Calu3 (cell line): ENCODE measurements around the gene GAREM1. TPM values are rescaled to one million over a fixed set of nuclear protein-coding genes. Genes with fewer than 3 reads are reported as not detected.
A peak's percentile ranks its signal among the peaks of the same experiment; 100 is the strongest.
"Not testable (repeated sequence)": the region's sequence is repeated elsewhere in the genome, so short reads cannot be mapped to it uniquely, and the experiment has no call there.

ENCODE experiments used
- BruUV-seq: library from RNA; stranded (reverse); fragments of 400-500 nt; replicated peaks from 2 replicates; lab custom pipeline; 2021; lab: Mats Ljungman, UMichigan
- CTCF ChIA-PET: fragments of 300-600 bp; sonication (Branson Sonifier 250); formaldehyde crosslinking; loops from one replicate; lab custom pipeline; 2022; ENCODE audit warnings: antibody characterized with exemption; lab: Charles Lee
- DNase-seq: peaks from one replicate; pipeline ENCODE4 v3.0.0; 2022
- H3K27ac Mint-ChIP-seq: one replicate; pipeline ENCODE4 v1.8.0; 2022; ENCODE audit warnings: mixed read lengths; ENCODE audit not compliant: unreplicated experiment
- H3K27me3 Mint-ChIP-seq: one replicate; pipeline ENCODE4 v1.8.0; 2022; ENCODE audit warnings: mixed read lengths; ENCODE audit not compliant: unreplicated experiment
- H3K36me3 Mint-ChIP-seq: one replicate; pipeline ENCODE4 v1.8.0; 2022; ENCODE audit warnings: mild to moderate bottlenecking, moderate library complexity, mixed read lengths; ENCODE audit not compliant: insufficient read depth, unreplicated experiment
- H3K4me1 Mint-ChIP-seq: one replicate; pipeline ENCODE4 v1.8.0; 2022; ENCODE audit warnings: mild to moderate bottlenecking, low read depth, mixed read lengths; ENCODE audit not compliant: unreplicated experiment
- H3K4me3 Mint-ChIP-seq: one replicate; pipeline ENCODE4 v1.8.0; 2022; ENCODE audit warnings: mild to moderate bottlenecking, low read depth, moderate library complexity, mixed read lengths; ENCODE audit not compliant: unreplicated experiment
- H3K9me3 Mint-ChIP-seq: one replicate; pipeline ENCODE4 v1.8.0; 2022; ENCODE audit warnings: low read depth, mixed read lengths; ENCODE audit not compliant: unreplicated experiment
- intact Hi-C: fragments of 100-400 bp; cut with micrococcal nuclease; formaldehyde crosslinking; loops from one replicate; pipeline ENCODE4 v1.10.0; 2022; ENCODE audit not compliant: unreplicated experiment
- total RNA-seq: library from RNA; stranded (reverse); gene quantifications from 2 replicates; pipeline ENCODE4 v1.2.3, GENCODE V29; 2022
- TF ChIP-seq, protein P1 (sequence below): fragments of 200-600 bp; IDR thresholded peaks from one replicate; pipeline ENCODE4 v1.8.0; 2022; ENCODE audit warnings: antibody characterized with exemption; ENCODE audit not compliant: unreplicated experiment

GAREM1 gene
- total RNA-seq, 1 experiment from 2014 or later: 19.3 TPM

DNA sequence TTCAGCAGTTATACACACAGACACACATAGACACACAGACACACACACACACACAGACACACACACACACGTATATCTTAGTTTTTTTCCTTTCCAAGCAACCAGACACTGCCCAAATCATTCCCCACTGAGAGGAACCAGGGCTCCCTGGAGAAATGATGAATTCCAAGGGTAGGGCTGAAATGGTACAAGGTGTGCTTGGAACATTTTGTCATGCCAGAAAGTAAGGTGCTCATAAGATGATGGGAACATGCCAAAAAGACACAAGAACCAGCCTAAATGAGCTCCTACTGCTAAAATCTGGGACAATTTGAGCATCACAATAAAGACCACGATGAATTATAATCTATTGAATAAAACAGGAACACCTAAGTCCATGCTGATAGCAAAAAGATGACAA is 177.6 kb downstream of the GAREM1 start:
- Mint-ChIP-seq H3K27ac (no peak overlapping the region), H3K4me1 (peaks cover 8% of the 10 kb centered on the region), H3K9me3 (no peaks in the 10 kb centered on the region), H3K27me3 (no peaks in the 10 kb centered on the region), H3K36me3 (no peaks in the 10 kb centered on the region), H3K4me3 (no peak overlapping the region)
- no TSS peak for BruUV-seq
- DNase-seq: no peak
- CTCF ChIA-PET: no interaction called here
- TF ChIP-seq, protein P1, sequence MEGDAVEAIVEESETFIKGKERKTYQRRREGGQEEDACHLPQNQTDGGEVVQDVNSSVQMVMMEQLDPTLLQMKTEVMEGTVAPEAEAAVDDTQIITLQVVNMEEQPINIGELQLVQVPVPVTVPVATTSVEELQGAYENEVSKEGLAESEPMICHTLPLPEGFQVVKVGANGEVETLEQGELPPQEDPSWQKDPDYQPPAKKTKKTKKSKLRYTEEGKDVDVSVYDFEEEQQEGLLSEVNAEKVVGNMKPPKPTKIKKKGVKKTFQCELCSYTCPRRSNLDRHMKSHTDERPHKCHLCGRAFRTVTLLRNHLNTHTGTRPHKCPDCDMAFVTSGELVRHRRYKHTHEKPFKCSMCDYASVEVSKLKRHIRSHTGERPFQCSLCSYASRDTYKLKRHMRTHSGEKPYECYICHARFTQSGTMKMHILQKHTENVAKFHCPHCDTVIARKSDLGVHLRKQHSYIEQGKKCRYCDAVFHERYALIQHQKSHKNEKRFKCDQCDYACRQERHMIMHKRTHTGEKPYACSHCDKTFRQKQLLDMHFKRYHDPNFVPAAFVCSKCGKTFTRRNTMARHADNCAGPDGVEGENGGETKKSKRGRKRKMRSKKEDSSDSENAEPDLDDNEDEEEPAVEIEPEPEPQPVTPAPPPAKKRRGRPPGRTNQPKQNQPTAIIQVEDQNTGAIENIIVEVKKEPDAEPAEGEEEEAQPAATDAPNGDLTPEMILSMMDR: no peak
- intact Hi-C loops: loop anchor here (5.0 kb wide), 1 partner anchor 174 kb away; no protein-coding TSS in a partner anchor

DNA sequence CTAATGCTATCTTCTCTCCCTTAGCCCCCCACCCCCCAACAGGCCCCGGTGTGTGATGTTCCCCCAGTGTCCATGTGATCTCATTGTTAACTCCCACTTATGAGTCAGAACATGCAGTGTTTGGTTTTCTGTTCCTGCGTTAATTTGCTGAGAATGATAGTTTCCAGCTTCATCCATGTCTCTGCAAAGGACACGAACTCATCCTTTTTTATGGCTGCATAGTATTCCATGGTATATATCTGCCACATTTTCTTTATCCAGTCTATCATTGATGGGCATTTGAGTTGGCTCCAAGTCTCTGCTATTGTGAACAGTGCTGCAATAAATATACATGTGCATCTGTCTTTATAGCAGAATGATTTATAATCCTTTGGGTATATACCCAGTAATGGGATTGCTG is 179.1 kb downstream of the GAREM1 start:
- H3K27me3 Mint-ChIP-seq, H3K4me1 Mint-ChIP-seq, H3K36me3 Mint-ChIP-seq, DNase-seq, BruUV-seq, H3K9me3 Mint-ChIP-seq, H3K27ac Mint-ChIP-seq, H3K4me3 Mint-ChIP-seq, CTCF ChIA-PET: not testable (repeated sequence)
- intact Hi-C loops: loop anchor here (5.0 kb wide), 1 partner anchor 176 kb away; no protein-coding TSS in a partner anchor

DNA sequence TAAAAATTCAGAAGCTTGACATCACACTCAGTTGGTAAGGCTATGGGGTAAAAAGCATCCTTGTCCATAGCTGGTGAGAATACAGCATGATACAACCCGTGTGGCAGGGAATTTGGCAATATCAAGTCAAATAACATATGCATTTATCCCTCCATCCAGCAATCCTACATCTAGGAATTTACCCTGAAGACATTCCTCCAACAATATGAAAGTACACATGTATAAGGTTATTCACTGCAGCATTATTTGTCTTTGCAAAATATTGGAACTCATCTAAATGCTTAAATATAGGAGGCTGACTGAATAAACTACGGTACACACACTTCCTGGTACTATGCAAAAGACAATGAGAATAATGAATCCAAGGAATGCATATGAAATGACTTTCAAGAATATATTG is 179.9 kb downstream of the GAREM1 start:
- CTCF ChIA-PET: interaction anchor here (0.7 to 3.0 kb wide), 8 partner anchors 11 to 259 kb away, joined by 4 to 44 read pairs (median 6); partner anchors contain the start of gene GAREM1
- TF ChIP-seq, protein P1: no peak
- no peak for DNase-seq
- Mint-ChIP-seq H3K27me3 (no peaks in the 10 kb centered on the region), H3K4me3 (no peak overlapping the region), H3K9me3 (no peaks in the 10 kb centered on the region), H3K36me3 (no peaks in the 10 kb centered on the region), H3K27ac (no peak overlapping the region), H3K4me1 (no peaks in the 10 kb centered on the region)
- intact Hi-C loops: loop anchor here (5.0 kb wide), 1 partner anchor 176 kb away; no protein-coding TSS in a partner anchor
- no TSS peak for BruUV-seq

DNA sequence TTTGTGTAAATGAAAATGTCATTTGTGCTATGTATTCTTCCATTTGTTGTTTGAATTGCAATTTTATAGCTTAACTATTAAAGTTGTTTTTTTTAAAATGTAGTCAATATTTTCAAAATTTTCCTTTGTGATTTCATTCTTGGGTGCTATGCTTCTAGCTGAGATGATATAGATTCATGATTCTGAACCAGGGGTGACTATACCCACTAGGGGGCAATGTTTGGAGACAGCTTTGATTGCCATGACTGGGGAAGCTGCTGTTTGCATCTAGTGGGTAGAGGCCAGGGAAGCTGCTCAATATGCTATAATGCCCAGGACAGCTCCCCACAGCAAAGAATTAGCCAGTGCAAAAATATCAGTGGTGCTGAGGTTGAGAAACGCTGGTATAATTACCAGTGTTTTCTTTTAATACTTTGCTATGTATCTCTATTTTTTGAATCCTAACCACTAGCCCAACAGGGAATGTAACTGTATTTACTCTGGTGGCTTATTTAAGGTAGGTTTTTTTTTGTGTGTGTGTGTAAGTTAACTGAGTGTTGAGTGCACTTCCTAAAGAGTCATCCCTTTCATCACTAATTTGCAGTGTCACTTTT is 181.1 kb downstream of the GAREM1 start:
- BruUV-seq: no TSS peak
- TF ChIP-seq, protein P1: peak; percentile 57
- H3K27ac Mint-ChIP-seq: no peak overlapping the region
- H3K4me1 Mint-ChIP-seq: no peaks in the 10 kb centered on the region
- CTCF ChIA-PET: interaction anchor here (0.6 to 3.0 kb wide), 13 partner anchors 10 to 1851 kb away, joined by 3 to 44 read pairs (median 5); partner anchors contain the start of gene GAREM1
- no peak overlapping the region for H3K4me3 Mint-ChIP-seq
- H3K36me3 Mint-ChIP-seq: no peaks in the 10 kb centered on the region
- no peaks in the 10 kb centered on the region for H3K9me3 Mint-ChIP-seq
- no peaks in the 10 kb centered on the region for H3K27me3 Mint-ChIP-seq
- intact Hi-C loops: loop anchor here (5.0 kb wide), 3 partner anchors 83 to 258 kb away; no protein-coding TSS in a partner anchor
- DNase-seq: peak; percentile 77

DNA sequence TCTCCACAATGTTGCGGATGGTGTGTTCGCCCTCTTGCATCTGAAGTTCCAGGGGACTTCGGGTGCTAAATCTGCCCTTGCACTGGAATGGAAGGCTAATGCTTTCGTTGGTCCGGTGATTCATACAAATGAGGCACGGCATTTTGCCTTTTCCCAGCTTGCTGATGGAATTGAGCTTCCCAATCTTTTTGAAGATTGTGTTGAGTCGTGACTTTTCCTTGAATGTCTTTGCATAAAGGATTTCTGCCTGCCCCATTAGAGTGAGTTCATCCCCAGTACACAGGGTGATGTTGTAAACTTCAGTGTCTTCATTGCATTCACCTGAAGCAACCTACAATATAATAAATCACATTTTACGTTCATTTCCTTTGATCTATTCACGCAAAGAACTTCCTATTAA is 182.8 kb downstream of the GAREM1 start:
- DNase-seq: no peak
- intact Hi-C loops: loop anchor here (5.0 kb wide), 2 partner anchors 84 to 259 kb away; no protein-coding TSS in a partner anchor
- no TSS peak for BruUV-seq
- TF ChIP-seq, protein P1: no peak
- CTCF ChIA-PET: no interaction called here
- H3K4me1 Mint-ChIP-seq: no peaks in the 10 kb centered on the region
- H3K36me3 Mint-ChIP-seq: no peaks in the 10 kb centered on the region
- no peaks in the 10 kb centered on the region for H3K9me3 Mint-ChIP-seq
- H3K27me3 Mint-ChIP-seq: no peaks in the 10 kb centered on the region
- no peak overlapping the region for H3K4me3 Mint-ChIP-seq
- no peak overlapping the region for H3K27ac Mint-ChIP-seq
